HPDE6-E6E7 (cell line): Measurements from ENCODE around the gene FAM98C.

Source experiments
- DNase-seq: peaks from one replicate; pipeline ENCODE4 v3.0.0; 2011; ENCODE audit warnings: missing footprints; ENCODE audit errors: extremely low spot score

Gene FAM98C

GRCh38 chr19:38377052-38377451 is 25.8 kb upstream of the FAM98C start:
- DNase-seq: no peak

- DNase-seq: no peak
Observed at GRCh38 chr19:38378866-38379265, 24.0 kb upstream of the FAM98C start.

GRCh38 chr19:38381138-38381537 is 21.8 kb upstream of the FAM98C start:
- no peak for DNase-seq

- no peak for DNase-seq
Observed at GRCh38 chr19:38383184-38383583, 19.7 kb upstream of the FAM98C start.

- DNase-seq: no peak
Observed at GRCh38 chr19:38383743-38384142, 19.1 kb upstream of the FAM98C start.

GRCh38 chr19:38384209-38385027 is 18.5 kb upstream of the FAM98C start:
- no peak for DNase-seq

GRCh38 chr19:38385057-38385803 is 17.7 kb upstream of the FAM98C start:
- no peak for DNase-seq

- DNase-seq: no peak
Observed at GRCh38 chr19:38385804-38386257, 17.1 kb upstream of the FAM98C start.

- no peak for DNase-seq
Observed at GRCh38 chr19:38386300-38386970, 16.5 kb upstream of the FAM98C start.

GRCh38 chr19:38386971-38387549 is 15.8 kb upstream of the FAM98C start:
- no peak for DNase-seq

- peak; percentile 97 for DNase-seq
Observed at GRCh38 chr19:38387550-38388348, 15.1 kb upstream of the FAM98C start, which contains the start of gene GGN. TSS of gene GGN (minus strand) at chr19:38388034. CDS start at chr19:38387261, 773 bp downstream.

GRCh38 chr19:38388349-38389100 is 14.4 kb upstream of the FAM98C start, which contains the start of gene SPRED3:
TSS of gene SPRED3 (plus strand) at chr19:38388697. CDS start at chr19:38390303, 1,606 bp downstream.
- peak; percentile 51 for DNase-seq

- peak; percentile 73 for DNase-seq
Observed at GRCh38 chr19:38389101-38389925, 13.6 kb upstream of the FAM98C start.

GRCh38 chr19:38389957-38390924 is 12.7 kb upstream of the FAM98C start:
- DNase-seq: no peak

- DNase-seq: no peak
Observed at GRCh38 chr19:38391911-38392464, 10.9 kb upstream of the FAM98C start.

- DNase-seq: no peak
Observed at GRCh38 chr19:38392707-38393308, 10.1 kb upstream of the FAM98C start.

GRCh38 chr19:38394488-38394887 is 8.4 kb upstream of the FAM98C start:
- DNase-seq: no peak
